Measurements from ENCODE around the gene TMUB1. TPM values are rescaled to one million over a fixed set of nuclear protein-coding genes. Genes with fewer than 3 reads are reported as not detected.

TMUB1 gene
- total RNA-seq, 1 donor from 2014 or later: 40.8 TPM

- Mint-ChIP-seq H3K4me1 (ENCODE audit: unreplicated experiment) (no peaks in the 10 kb centered on the region), H3K27me3 (ENCODE audit: unreplicated experiment) (peaks cover 4% of the 10 kb centered on the region), H3K9me3 (ENCODE audit: unreplicated experiment) (no peaks in the 10 kb centered on the region), H3K36me3 (ENCODE audit: low read depth, unreplicated experiment) (peaks cover 23% of the 10 kb centered on the region), H3K4me3 (ENCODE audit: unreplicated experiment) (no peak overlapping the region), H3K27ac (ENCODE audit: unreplicated experiment) (no peak overlapping the region)
- DNase-seq (ENCODE audit: low spot score): no peak
- TF ChIP-seq, protein P1, sequence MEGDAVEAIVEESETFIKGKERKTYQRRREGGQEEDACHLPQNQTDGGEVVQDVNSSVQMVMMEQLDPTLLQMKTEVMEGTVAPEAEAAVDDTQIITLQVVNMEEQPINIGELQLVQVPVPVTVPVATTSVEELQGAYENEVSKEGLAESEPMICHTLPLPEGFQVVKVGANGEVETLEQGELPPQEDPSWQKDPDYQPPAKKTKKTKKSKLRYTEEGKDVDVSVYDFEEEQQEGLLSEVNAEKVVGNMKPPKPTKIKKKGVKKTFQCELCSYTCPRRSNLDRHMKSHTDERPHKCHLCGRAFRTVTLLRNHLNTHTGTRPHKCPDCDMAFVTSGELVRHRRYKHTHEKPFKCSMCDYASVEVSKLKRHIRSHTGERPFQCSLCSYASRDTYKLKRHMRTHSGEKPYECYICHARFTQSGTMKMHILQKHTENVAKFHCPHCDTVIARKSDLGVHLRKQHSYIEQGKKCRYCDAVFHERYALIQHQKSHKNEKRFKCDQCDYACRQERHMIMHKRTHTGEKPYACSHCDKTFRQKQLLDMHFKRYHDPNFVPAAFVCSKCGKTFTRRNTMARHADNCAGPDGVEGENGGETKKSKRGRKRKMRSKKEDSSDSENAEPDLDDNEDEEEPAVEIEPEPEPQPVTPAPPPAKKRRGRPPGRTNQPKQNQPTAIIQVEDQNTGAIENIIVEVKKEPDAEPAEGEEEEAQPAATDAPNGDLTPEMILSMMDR (IDR thresholded peaks at IDR 0.05; ENCODE audit: unreplicated experiment): no peak
These were observed 13.3 kb downstream of the TMUB1 start for GRCh38 chr7:151069841-151070573.

DNA sequence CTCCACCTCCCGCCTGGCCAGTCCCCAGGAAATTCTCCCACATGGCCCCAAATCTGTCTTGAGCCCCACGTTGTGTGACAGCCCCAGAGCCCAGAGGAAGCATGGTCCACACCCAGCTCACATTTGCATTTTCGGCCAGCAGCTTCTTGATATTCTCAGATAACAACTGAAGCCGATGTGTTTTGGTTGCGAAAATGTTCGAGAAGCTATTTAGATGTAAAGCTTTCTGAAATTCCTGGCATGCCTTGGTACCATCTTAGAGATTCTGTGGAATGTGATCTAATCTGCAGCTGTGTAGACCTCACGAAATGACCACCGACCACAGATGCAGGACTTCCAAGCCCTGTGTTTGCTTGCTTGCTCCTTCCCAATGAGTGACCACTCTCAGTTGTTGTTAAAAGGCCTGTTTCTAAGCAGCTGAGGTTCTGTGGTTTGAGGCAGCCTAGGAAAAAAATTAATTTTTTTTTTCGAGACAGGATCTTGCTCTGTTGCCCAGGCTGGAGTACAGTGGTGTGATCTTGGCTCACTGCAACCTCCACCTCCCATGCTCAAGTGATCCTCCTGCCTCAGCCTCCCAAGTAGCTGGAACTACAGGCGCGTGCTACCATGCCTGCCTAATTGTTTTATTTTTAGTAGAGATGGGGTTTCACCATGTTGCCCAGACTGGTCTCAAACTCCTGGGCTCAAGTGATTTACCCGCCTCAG is 15.1 kb downstream of the TMUB1 start:
- Mint-ChIP-seq H3K36me3 (ENCODE audit: low read depth, unreplicated experiment) (peaks cover 21% of the 10 kb centered on the region), H3K27ac (ENCODE audit: unreplicated experiment) (no peak overlapping the region), H3K4me1 (ENCODE audit: unreplicated experiment) (peaks cover 2% of the 10 kb centered on the region), H3K27me3 (ENCODE audit: unreplicated experiment) (peaks cover 2% of the 10 kb centered on the region), H3K4me3 (ENCODE audit: unreplicated experiment) (peak overlapping the region; percentile 73), H3K9me3 (ENCODE audit: unreplicated experiment) (no peaks in the 10 kb centered on the region)
- DNase-seq (ENCODE audit: low spot score): no peak
- TF ChIP-seq, protein P1 (IDR thresholded peaks at IDR 0.05; ENCODE audit: unreplicated experiment): no peak

GRCh38 chr7:151066273-151066974 is 16.9 kb downstream of the TMUB1 start:
- Mint-ChIP-seq H3K27ac (ENCODE audit: unreplicated experiment) (no peak overlapping the region), H3K4me3 (ENCODE audit: unreplicated experiment) (no peak overlapping the region), H3K36me3 (ENCODE audit: low read depth, unreplicated experiment) (peaks cover 21% of the 10 kb centered on the region), H3K9me3 (ENCODE audit: unreplicated experiment) (no peaks in the 10 kb centered on the region), H3K27me3 (ENCODE audit: unreplicated experiment) (peaks cover 6% of the 10 kb centered on the region), H3K4me1 (ENCODE audit: unreplicated experiment) (peaks cover 8% of the 10 kb centered on the region)
- no peak for DNase-seq (ENCODE audit: low spot score)
- TF ChIP-seq, protein P1 (IDR thresholded peaks at IDR 0.05; ENCODE audit: unreplicated experiment): no peak

DNA sequence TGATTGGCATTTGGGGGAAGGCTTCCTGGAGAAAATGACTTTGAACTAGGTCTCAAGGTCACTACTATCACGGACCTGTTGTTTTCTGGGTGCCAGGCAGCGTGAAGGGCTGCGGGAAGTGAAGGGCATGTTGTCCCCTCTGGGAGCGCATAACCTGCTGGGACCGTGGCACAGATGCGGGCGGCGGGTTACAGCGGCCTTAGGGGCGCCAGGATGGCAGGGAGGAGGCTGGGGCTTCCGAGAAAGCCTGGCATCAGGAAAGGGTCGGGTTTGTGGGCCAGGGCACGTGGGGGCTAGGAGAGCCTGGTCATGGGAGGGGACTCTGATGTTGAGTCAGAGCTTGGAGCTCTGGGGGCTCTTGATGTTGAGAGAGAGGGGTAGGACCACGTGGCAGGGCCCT is 17.8 kb downstream of the TMUB1 start:
- H3K9me3 Mint-ChIP-seq (ENCODE audit: unreplicated experiment): no peaks in the 10 kb centered on the region
- TF ChIP-seq, protein P1 (IDR thresholded peaks at IDR 0.05; ENCODE audit: unreplicated experiment): no peak
- peaks cover 21% of the 10 kb centered on the region for H3K36me3 Mint-ChIP-seq (ENCODE audit: low read depth, unreplicated experiment)
- peaks cover 7% of the 10 kb centered on the region for H3K27me3 Mint-ChIP-seq (ENCODE audit: unreplicated experiment)
- DNase-seq (ENCODE audit: low spot score): no peak
- H3K27ac Mint-ChIP-seq (ENCODE audit: unreplicated experiment): no peak overlapping the region
- H3K4me1 Mint-ChIP-seq (ENCODE audit: unreplicated experiment): peaks cover 13% of the 10 kb centered on the region
- H3K4me3 Mint-ChIP-seq (ENCODE audit: unreplicated experiment): no peak overlapping the region

Data from endothelial cell (in vitro differentiated cells).